ENCODE data around the gene TMEM253. TPM values are rescaled to one million over a fixed set of nuclear protein-coding genes. Genes with fewer than 3 reads are reported as not detected.

The TMEM253 gene
- total RNA-seq, 1 experiment from 2014 or later, result not detected

DNA sequence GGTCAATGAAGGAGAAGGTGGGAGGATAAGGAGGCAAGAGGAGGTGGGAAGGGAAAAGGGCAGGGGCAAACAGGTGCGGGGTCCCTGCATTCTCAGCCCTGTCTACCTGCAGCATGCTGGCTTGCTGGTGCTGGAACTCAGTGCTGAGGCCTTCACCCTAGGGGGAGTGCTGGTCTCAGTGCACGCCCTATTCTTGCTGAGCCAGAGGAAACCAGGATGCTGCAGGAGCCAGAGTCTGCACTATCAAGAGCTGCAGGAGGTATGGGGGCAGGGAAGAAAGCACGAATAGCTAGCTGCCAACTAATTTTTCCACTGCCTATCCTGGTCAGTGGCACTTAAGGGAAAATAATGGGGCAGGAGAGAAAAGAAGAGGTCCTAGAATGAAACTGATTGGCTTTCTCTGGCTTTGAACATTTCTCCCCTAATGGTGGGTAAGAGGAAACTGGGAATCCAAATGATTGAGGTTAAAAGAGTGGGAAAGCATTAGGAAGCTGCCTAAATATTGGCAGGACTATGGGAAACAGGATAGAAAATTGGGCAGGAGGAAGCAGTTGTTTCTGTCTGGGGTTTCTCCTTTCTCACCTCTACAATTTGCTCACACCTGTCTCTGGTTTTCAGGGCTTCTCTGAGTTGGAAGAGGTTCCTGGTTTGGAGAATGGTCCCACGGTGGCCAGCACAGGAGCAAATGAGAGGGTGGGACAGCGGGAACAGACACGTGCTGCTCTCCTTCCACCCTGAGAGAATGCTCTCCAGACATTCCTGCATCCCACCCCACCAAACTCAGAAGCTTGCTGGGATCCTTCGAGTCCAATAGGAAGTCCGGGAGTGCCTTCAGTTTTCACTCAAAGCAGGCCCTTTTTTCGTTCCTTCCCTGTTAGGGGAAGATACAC is 1.9 kb downstream of the TMEM253 start:
- H2AFZ ChIP-seq (ENCODE audit: low read length), result peak overlapping the region; percentile 78
- no peak for DNase-seq

DNA sequence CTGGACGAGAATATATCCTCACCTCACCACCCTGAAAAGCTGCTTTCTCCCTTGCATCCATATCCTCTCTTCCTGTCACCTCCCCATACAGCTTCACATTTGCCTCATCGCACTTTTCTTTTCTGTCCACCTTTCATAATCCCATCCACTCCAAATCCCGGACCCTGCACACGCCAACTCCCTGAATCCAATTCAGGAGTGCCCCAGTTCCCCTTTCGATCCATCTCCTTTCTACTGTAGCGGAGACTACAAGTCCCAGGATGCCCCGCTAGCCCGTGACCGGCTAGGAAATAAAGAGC is 2.5 kb downstream of the TMEM253 start:
- H3K9me2 ChIP-seq (replicated peaks; ENCODE audit: insufficient read depth, low read length), result no peaks in the 10 kb centered on the region
- peak overlapping the region; percentile 96 for H3K9ac ChIP-seq (ENCODE audit: low read length)
- peaks cover 10% of the 10 kb centered on the region; the same call in 1 of the 2 replicates for H3K79me2 ChIP-seq (ENCODE audit: low read length)
- DNase-seq, result no peak
- no peaks in the 10 kb centered on the region for H3K27me3 ChIP-seq (ENCODE audit: low read length)
- H2AFZ ChIP-seq (ENCODE audit: low read length), result peak overlapping the region; percentile 78
- H3K4me3 ChIP-seq (ENCODE audit: low read length), result peak overlapping the region; percentile 96
- H3K4me1 ChIP-seq (ENCODE audit: low read length), result peaks cover 44% of the 10 kb centered on the region
- H3K4me2 ChIP-seq (ENCODE audit: low read depth, low read length, poor library complexity, severe bottlenecking), result peak overlapping the region; percentile 98
- no peaks in the 10 kb centered on the region for H3K36me3 ChIP-seq (ENCODE audit: insufficient read depth, low read length)
- H4K20me1 ChIP-seq (ENCODE audit: insufficient read depth, low read depth, low read length), result no peaks in the 10 kb centered on the region; the same call in 1 of the 2 replicates
- no peak overlapping the region for H3K27ac ChIP-seq (ENCODE audit: low read length)
- no peaks in the 10 kb centered on the region for H3K9me3 ChIP-seq (ENCODE audit: low read length)

More for the DNA sequence above, 1.9 kb downstream of the TMEM253 start:
- Histone ChIP-seq H3K4me1 (ENCODE audit: low read length) (peaks cover 43% of the 10 kb centered on the region), H3K9ac (ENCODE audit: low read length) (peak overlapping the region; percentile 96), H3K4me3 (ENCODE audit: low read length) (peak overlapping the region; percentile 96), H3K79me2 (ENCODE audit: low read length) (peaks cover 10% of the 10 kb centered on the region; the same call in 1 of the 2 replicates), H3K9me3 (ENCODE audit: low read length) (no peaks in the 10 kb centered on the region), H3K36me3 (ENCODE audit: insufficient read depth, low read length) (no peaks in the 10 kb centered on the region), H4K20me1 (ENCODE audit: insufficient read depth, low read depth, low read length) (no peaks in the 10 kb centered on the region; the same call in 1 of the 2 replicates), H3K27ac (ENCODE audit: low read length) (no peak overlapping the region), H3K9me2 (replicated peaks; ENCODE audit: insufficient read depth, low read length) (no peaks in the 10 kb centered on the region), H3K4me2 (ENCODE audit: low read depth, low read length, poor library complexity, severe bottlenecking) (peak overlapping the region; percentile 98), H3K27me3 (ENCODE audit: low read length) (no peaks in the 10 kb centered on the region)

- Histone ChIP-seq H3K27ac (ENCODE audit: low read length) (peak overlapping the region; percentile 68), H3K9me3 (ENCODE audit: low read length) (no peaks in the 10 kb centered on the region)
Measured at GRCh38 chr14:21103710-21104447, 3.0 kb downstream of the TMEM253 start.

GRCh38 chr14:21104448-21105060 is 3.7 kb downstream of the TMEM253 start:
- Histone ChIP-seq H3K9ac (ENCODE audit: low read length) (peak overlapping the region; percentile 96), H3K9me2 (replicated peaks; ENCODE audit: insufficient read depth, low read length) (no peaks in the 10 kb centered on the region), H3K27ac (ENCODE audit: low read length) (peak overlapping the region; percentile 68), H3K27me3 (ENCODE audit: low read length) (no peaks in the 10 kb centered on the region), H3K4me2 (ENCODE audit: low read depth, low read length, poor library complexity, severe bottlenecking) (peak overlapping the region; percentile 98), H3K79me2 (ENCODE audit: low read length) (peaks cover 10% of the 10 kb centered on the region; the same call in 1 of the 2 replicates), H3K36me3 (ENCODE audit: insufficient read depth, low read length) (no peaks in the 10 kb centered on the region), H3K4me1 (ENCODE audit: low read length) (peaks cover 50% of the 10 kb centered on the region), H4K20me1 (ENCODE audit: insufficient read depth, low read depth, low read length) (no peaks in the 10 kb centered on the region; the same call in 1 of the 2 replicates), H2AFZ (ENCODE audit: low read length) (peak overlapping the region; percentile 88; the same call in 1 of the 2 replicates), H3K9me3 (ENCODE audit: low read length) (no peaks in the 10 kb centered on the region), H3K4me3 (ENCODE audit: low read length) (peak overlapping the region; percentile 96)
- DNase-seq, result peak; percentile 88

More at GRCh38 chr14:21103710-21104447, 3.0 kb downstream of the TMEM253 start:
- H3K27me3 ChIP-seq (ENCODE audit: low read length), result no peaks in the 10 kb centered on the region
- peak overlapping the region; percentile 98 for H3K4me2 ChIP-seq (ENCODE audit: low read depth, low read length, poor library complexity, severe bottlenecking)
- H2AFZ ChIP-seq (ENCODE audit: low read length), result peak overlapping the region; percentile 88
- H4K20me1 ChIP-seq (ENCODE audit: insufficient read depth, low read depth, low read length), result no peaks in the 10 kb centered on the region; the same call in 1 of the 2 replicates
- H3K9ac ChIP-seq (ENCODE audit: low read length), result peak overlapping the region; percentile 96
- H3K4me1 ChIP-seq (ENCODE audit: low read length), result peaks cover 46% of the 10 kb centered on the region
- DNase-seq, result peak; percentile 100
- no peaks in the 10 kb centered on the region for H3K9me2 ChIP-seq (replicated peaks; ENCODE audit: insufficient read depth, low read length)
- H3K79me2 ChIP-seq (ENCODE audit: low read length), result peaks cover 10% of the 10 kb centered on the region; the same call in 1 of the 2 replicates
- peak overlapping the region; percentile 96 for H3K4me3 ChIP-seq (ENCODE audit: low read length)
- H3K36me3 ChIP-seq (ENCODE audit: insufficient read depth, low read length), result no peaks in the 10 kb centered on the region

DNA sequence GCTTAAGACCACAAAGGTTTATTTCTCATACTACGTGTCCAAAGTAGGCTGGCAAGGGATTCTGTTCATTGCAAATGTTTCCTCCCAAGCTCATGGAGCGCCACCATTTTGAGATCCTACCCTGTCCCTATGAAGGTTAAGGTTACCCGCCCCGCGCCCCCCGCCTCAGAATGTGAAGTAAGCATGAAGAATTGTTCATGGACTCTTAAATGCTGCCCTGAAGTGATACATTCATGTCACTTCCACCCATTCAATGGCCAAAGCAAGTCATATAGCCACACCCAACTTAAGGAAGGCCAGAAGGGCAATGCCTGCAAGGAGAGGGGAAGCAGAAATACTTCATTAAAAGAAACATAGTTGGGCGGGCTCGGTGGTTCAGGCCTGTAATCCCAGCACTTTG is 4.2 kb downstream of the TMEM253 start:
- peak overlapping the region; percentile 68; the same call in 1 of the 2 replicates for H3K27ac ChIP-seq (ENCODE audit: low read length)
- H4K20me1 ChIP-seq (ENCODE audit: insufficient read depth, low read depth, low read length), result no peaks in the 10 kb centered on the region; the same call in 1 of the 2 replicates
- H3K4me1 ChIP-seq (ENCODE audit: low read length), result peaks cover 55% of the 10 kb centered on the region
- no peak overlapping the region for H2AFZ ChIP-seq (ENCODE audit: low read length)
- H3K9me2 ChIP-seq (replicated peaks; ENCODE audit: insufficient read depth, low read length), result no peaks in the 10 kb centered on the region
- peak overlapping the region; percentile 96 for H3K9ac ChIP-seq (ENCODE audit: low read length)
- no peaks in the 10 kb centered on the region for H3K9me3 ChIP-seq (ENCODE audit: low read length)
- no peaks in the 10 kb centered on the region for H3K36me3 ChIP-seq (ENCODE audit: insufficient read depth, low read length)
- no peak for DNase-seq
- peaks cover 10% of the 10 kb centered on the region; the same call in 1 of the 2 replicates for H3K79me2 ChIP-seq (ENCODE audit: low read length)
- peak overlapping the region; percentile 96 for H3K4me3 ChIP-seq (ENCODE audit: low read length)
- peak overlapping the region; percentile 98 for H3K4me2 ChIP-seq (ENCODE audit: low read depth, low read length, poor library complexity, severe bottlenecking)
- no peaks in the 10 kb centered on the region for H3K27me3 ChIP-seq (ENCODE audit: low read length)

GRCh38 chr14:21106176-21106497 is 5.3 kb downstream of the TMEM253 start:
- Histone ChIP-seq H3K27me3 (ENCODE audit: low read length) (no peaks in the 10 kb centered on the region), H3K4me3 (ENCODE audit: low read length) (peak overlapping the region; percentile 5; the same call in 1 of the 2 replicates), H3K4me2 (ENCODE audit: low read depth, low read length, poor library complexity, severe bottlenecking) (peak overlapping the region; percentile 44), H3K9me3 (ENCODE audit: low read length) (no peaks in the 10 kb centered on the region), H3K79me2 (ENCODE audit: low read length) (peaks cover 10% of the 10 kb centered on the region; the same call in 1 of the 2 replicates), H3K4me1 (ENCODE audit: low read length) (peaks cover 61% of the 10 kb centered on the region), H2AFZ (ENCODE audit: low read length) (peak overlapping the region; percentile 70; the same call in 1 of the 2 replicates), H3K27ac (ENCODE audit: low read length) (peak overlapping the region; percentile 36; the same call in 1 of the 2 replicates), H3K36me3 (ENCODE audit: insufficient read depth, low read length) (no peaks in the 10 kb centered on the region), H4K20me1 (ENCODE audit: insufficient read depth, low read depth, low read length) (no peaks in the 10 kb centered on the region; the same call in 1 of the 2 replicates), H3K9ac (ENCODE audit: low read length) (0 out of 2 replicates have a peak overlapping the region, but pooled peaks have one; percentile 17), H3K9me2 (replicated peaks; ENCODE audit: insufficient read depth, low read length) (no peaks in the 10 kb centered on the region)
- no peak for DNase-seq

GRCh38 chr14:21106498-21107282 is 5.8 kb downstream of the TMEM253 start:
- peak; percentile 92 for DNase-seq
- Histone ChIP-seq H3K4me3 (ENCODE audit: low read length) (peak overlapping the region; percentile 5; the same call in 1 of the 2 replicates), H3K4me1 (ENCODE audit: low read length) (peaks cover 61% of the 10 kb centered on the region), H3K9me3 (ENCODE audit: low read length) (no peaks in the 10 kb centered on the region), H2AFZ (ENCODE audit: low read length) (peak overlapping the region; percentile 70), H3K27ac (ENCODE audit: low read length) (peak overlapping the region; percentile 36), H3K4me2 (ENCODE audit: low read depth, low read length, poor library complexity, severe bottlenecking) (peak overlapping the region; percentile 44), H3K9ac (ENCODE audit: low read length) (peak overlapping the region; percentile 17), H3K9me2 (replicated peaks; ENCODE audit: insufficient read depth, low read length) (no peaks in the 10 kb centered on the region), H3K79me2 (ENCODE audit: low read length) (peaks cover 10% of the 10 kb centered on the region; the same call in 1 of the 2 replicates), H3K27me3 (ENCODE audit: low read length) (no peaks in the 10 kb centered on the region), H3K36me3 (ENCODE audit: insufficient read depth, low read length) (no peaks in the 10 kb centered on the region), H4K20me1 (ENCODE audit: insufficient read depth, low read depth, low read length) (no peaks in the 10 kb centered on the region; the same call in 1 of the 2 replicates)
